Right ventricle myocardium superior (tissue), 1 donor: ENCODE measurements around the gene PRR12. TPM values are rescaled to one million over a fixed set of nuclear protein-coding genes. Genes with fewer than 3 reads are reported as not detected.

Experiments
- ATAC-seq: fragments of 200-7000 bp; cut with Tn5 transposase; one replicate; pipeline ENCODE4 v1.9.1; 2020; ENCODE audit warnings: mild to moderate bottlenecking; ENCODE audit not compliant: poor library complexity
- DNase-seq: peaks from one replicate; pipeline ENCODE4 v3.0.0-alpha.2; 2020
- intact Hi-C: fragments of 100-400 bp; cut with DNase I; formaldehyde crosslinking; loops from one replicate; pipeline ENCODE4 v1.11.2; 2022
- total RNA-seq: library from RNA; stranded (reverse); fragmentation: NEBNext Ultra II Directional; extraction: Animal tissue kit (Norgen Biotek cat#: 25700); gene quantifications from one replicate; pipeline ENCODE4 v1.2.1, GENCODE V29; 2021
- donor health status: DM: no; HTN: yes; CAD: no; lungs with severe emphysema.

Gene PRR12
- total RNA-seq, 1 donor from 2014 or later = 12.6 TPM

DNA sequence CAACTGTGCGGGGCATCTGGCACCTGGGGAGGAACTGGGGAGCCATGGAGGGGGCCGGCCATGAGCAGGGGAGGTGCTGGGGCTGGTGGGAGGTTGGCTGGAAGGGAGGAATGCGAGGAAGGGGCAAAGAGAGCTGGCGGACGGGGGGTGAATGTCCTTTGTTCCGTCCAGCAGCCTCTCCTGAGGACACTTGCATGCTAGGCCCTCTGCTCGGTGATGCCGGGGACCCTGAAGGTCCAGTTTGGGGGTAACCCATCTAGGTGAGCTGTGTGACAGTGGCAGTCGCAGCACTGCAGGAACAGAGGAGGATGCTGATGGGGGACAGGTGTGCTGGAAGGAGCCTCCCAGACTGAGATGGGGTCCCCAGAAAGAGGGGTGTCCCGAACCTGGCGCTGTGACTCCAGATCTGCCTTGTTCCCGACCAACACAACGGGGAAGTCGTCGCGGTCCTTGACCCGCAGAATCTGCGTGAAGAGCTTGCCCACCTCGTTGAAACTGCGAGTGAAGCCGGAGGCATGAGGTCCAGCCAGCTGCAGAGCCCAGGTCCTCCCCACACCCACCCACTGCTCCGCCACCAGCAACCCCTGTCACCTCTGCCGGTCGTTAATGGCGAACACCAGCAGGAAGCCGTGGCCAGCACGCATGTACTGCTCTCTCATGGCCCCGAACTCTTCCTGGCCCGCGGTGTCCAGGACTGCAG is 45.4 kb downstream of the PRR12 start:
- no peak for ATAC-seq
- DNase-seq = no peak
- intact Hi-C loops = no loop called here

DNA sequence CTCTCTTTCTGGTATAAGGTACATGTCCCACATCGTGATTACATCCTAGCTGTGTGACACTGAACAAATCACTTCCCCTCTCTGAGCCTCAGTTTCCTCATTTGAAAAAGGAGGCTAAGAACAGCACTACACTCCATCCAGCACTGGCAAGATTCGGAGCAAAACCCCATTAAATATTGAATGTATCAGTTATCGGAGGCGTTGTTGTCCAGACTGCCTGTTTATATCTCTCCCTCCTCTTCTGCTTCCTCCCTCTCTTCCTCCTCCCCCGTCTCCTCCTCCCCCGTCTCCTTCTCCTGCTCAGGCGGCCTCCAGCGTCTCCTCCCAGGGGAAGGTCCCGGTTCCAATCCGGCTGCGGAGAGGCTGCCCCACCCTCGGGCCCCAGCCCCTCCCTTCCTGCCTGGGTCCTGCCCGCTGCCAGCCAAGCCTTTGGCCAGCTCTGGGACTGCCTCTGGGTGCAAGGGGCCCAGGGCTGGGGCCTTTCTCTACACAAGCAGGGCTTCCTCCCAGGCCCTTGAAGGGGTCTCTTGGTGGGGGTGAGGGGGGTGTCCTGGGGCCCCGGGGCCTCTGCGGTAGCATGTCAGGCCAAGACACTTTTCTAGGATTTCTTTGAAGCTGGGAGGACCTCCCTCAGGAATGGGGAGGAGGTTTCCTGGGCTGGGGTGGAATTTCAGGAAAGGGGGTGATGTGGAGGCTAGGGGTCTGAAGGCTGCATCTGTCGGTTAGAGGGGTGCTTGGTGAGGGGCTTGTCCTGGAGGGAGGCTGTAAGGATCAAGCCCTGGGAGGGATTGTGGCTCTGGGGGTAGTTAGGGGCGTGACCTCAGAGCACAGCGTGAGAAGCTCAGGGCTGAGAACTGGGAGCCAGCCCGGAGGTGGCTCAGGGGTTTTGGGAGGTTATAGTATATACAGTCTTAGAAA is 47.1 kb downstream of the PRR12 start:
- DNase-seq (peak; percentile 94), ATAC-seq (peak; percentile 7)
- intact Hi-C loops = loop anchor here (2.0 kb wide), 1 partner anchor 45 kb away; no protein-coding TSS in a partner anchor

DNA sequence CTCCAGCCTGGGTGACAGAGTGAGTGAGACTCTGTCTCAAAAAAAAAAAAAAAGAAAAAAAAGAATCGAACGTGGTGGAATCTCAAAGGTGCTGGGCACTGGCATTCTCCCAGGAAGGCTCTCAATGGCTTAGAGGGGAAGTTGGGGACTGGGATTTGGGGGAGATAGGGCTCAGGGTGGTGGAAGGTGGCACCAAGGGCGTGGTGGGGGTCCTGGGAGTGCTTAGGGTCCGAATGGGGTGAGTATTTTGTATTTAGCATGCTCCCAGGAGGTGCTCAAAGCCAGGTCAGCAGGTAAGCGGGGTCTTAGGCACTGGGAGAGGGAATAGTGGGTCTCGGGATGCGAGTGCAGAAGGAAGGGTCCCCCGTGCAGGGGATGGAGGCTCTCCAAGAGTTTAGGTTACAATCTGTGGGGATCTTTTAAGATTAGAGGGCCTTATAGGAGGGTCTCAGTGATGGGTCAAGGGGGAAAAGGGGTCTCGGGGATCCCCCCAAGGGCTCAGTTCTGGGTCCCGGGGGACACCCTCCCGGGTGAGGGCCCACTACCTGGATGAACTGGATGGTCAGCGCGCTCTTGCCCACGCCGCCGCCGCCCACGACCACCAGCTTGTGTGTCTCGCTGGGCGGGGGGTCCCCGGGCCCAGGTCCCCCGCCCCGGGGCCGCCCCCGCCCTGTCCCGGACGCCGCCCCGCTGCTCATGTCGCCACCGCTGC is 48.6 kb downstream of the PRR12 start:
- ATAC-seq (no peak), DNase-seq (no peak)
- intact Hi-C loops = loop anchor here (2.0 kb wide), 1 partner anchor 47 kb away; no protein-coding TSS in a partner anchor

DNA sequence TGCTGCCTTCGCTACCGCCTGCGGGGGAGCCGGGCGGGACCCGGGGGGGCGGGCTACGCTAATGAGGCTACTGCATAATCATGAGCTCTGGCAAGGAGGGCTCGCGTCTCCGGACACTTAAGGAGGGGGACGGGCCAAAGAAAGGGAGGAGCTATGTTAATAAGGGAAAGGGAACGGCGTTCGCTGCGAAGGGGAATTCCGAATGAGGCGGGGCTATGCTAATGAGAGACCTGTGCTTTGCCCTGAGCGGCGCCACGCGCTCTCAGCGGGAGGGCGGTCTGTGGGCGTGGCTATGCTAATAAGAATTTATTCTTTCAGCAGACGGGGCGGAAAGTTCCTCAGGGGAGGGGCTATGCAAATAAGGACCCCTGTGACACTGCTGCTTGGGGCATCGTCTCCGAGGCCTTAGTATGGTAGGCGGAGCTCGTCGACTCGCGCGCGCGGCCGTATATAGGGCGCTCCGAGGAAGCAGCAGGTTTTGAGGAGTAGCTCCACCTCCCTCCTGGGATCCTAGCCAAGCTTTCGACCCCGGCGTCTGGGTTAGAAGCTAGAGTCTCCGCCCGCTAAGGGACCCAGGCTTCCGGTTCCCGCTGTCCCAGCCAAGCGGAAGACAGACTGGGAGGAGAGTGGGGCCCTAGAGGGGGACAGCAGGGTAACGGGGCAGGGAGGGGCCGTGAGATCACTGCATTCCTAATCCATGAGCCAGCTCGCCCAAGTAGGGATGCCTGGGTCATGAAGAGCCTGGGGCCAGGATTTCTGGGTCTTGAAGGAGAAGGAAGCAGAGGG is 49.3 kb downstream of the PRR12 start, which contains the start of gene RRAS:
RRAS (minus strand) TSS at position 31 of the 786 bp plus-strand sequence. CDS start 45 bp downstream, outside the sequence.
- ATAC-seq (peak; percentile 73), DNase-seq (peak; percentile 99)
- intact Hi-C loops = no loop called here

DNA sequence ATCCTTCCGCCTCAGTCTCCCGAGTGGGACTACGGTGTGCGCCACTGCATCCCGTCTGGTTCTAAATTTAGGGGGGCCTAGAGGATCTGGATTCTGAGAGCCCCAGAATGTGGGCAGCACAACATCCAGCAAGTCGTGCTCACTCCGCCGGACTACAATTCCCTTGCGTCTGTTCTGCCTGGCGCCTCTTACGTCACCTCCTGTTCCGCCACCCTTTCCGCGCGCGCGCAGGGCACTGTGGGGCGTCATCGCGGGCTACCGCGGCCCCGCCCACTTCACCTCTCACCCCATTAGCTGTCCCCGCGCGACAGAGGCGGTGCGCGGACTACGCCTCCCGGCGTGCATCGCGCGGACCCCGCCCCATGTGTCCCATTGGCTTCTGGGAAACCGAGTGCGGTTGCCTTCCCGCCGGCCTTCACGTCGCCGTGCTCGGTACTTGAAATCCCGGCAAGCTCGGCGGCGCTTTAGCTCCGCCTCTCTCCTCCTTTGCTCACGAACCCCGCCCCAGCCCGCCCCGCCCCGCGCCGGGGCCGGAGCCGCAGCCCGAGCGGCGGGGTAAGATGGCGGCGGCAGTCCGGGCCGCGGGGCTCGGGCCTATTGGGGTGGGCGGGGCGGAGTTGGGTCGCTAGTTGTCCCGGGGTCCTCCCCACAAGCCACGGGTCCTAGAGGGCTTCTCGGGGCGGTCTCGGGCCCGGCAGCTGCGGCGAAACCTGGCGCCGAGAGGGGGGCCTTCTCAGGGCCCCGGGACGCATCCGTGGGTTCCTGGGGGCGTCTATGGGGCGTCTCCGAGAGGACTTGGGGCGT is 50.9 kb downstream of the PRR12 start, which contains the start of gene SCAF1:
SCAF1 (plus strand) TSS at position 522 of the 804 bp plus-strand sequence. CDS start 2,818 bp downstream, outside the sequence.
- peak; percentile 82 for ATAC-seq
- DNase-seq = peak; percentile 100
- intact Hi-C loops = no loop called here

DNA sequence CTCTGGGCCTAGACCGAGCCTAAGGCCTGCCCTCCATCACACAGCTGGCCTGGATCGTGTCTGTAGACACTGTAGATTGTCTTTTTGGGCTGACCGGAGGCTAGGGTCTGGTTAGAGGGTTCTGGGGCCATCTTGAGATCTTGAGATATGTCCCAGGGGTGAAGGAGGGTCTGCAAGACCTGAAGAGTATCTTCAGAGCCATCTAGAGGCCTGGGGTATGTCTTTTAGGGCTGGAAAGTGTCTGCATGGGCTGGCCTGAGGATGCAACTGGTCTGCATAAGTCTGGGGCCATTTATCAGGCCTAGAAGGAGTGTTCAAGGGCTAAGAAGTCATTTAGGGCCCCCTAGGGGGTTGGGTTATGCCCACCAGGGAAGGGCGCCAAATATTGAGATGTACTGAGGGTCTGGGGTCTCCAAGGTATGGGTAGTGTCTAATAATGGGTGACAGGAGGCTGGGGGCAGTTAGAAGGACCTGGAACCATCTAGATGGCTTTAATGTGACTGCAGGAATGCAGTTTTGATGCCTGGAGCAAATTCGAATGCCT is 51.6 kb downstream of the PRR12 start:
- ATAC-seq (no peak), DNase-seq (no peak)
- intact Hi-C loops = no loop called here

DNA sequence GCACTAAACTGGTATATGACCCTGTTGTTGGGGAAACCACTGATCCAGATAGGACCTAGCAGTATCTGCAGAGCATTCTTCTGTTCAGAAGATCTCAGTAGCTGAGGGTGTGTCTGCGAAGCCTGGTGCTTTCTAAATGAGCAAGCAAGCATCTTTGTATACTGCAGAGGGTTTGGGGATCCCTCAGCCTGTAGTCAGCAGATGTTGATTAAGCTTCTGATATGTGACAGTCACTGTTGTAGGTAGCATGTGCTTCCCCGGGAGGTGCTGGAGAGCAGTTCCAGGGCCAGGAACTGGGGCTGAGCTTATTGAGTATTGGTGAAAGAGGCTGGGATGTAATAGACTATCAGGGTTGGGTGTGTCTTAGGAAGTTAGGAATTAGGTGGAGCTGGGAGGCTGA is 52.5 kb downstream of the PRR12 start:
- no peak for DNase-seq
- intact Hi-C loops = no loop called here

DNA sequence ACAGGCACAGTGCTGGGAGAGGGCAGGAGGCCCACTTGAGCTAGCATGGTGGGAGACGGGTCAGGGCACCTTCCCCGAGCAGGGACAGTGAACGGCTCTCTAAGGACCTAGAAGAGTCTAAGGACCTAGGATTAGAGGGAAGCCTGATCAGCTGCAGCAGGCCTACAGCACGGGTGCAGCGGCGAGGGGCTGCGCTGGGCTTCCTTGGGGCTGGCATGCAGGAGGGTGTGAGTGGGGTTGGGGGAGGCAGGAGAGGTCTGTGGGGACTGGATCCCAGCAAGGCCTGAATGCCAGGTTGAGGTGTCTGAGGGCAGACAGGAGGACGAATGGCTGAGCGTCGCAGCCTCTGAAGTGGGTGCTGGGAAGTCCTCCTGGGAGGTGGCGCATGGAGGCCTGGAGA is 54.6 kb downstream of the PRR12 start:
- ATAC-seq (no peak), DNase-seq (no peak)
- intact Hi-C loops = no loop called here

More for the DNA sequence above, 52.5 kb downstream of the PRR12 start:
- no peak for ATAC-seq

DNA sequence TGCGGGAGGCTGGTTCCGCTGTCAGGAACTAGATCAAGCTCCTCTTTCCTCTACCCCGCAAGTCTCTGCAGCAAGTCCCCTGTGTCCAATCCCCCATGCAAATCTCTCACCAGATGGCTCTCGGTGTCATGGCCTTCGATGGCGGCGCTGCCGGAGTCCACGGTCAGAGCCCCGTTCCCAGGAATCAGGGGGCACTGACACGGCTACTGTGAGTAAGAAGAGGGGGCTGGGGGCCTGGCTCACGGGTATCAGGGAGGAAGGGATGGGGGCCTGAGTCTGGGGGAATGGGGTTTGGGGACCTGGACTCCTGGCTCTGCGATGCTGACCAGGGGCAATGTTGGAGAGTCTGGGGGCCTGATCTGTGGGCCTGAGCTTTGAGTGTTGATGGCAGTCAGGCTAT is 55.0 kb downstream of the PRR12 start:
- intact Hi-C loops = no loop called here
- DNase-seq = no peak
- no peak for ATAC-seq

DNA sequence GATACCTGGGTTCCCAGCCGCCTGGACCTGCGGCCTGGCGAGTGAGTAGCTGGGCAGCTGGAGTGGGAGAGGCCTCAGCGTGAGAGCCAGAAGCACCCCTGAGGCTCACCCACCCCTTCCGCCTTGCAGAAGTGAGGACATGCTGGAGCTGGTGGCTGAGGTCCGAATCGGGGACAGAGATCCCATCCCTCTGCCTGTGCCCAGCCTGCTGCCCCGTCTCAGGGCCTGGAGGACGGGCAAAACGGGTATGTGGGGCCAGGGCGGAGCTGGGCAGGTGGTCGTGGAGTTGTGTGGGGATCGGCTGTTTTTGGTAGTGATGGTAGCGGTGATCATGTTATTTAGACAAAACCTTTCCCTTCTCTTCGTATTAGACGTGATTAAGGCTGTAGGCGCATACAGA is 55.6 kb downstream of the PRR12 start:
- DNase-seq = no peak
- no peak for ATAC-seq

DNA sequence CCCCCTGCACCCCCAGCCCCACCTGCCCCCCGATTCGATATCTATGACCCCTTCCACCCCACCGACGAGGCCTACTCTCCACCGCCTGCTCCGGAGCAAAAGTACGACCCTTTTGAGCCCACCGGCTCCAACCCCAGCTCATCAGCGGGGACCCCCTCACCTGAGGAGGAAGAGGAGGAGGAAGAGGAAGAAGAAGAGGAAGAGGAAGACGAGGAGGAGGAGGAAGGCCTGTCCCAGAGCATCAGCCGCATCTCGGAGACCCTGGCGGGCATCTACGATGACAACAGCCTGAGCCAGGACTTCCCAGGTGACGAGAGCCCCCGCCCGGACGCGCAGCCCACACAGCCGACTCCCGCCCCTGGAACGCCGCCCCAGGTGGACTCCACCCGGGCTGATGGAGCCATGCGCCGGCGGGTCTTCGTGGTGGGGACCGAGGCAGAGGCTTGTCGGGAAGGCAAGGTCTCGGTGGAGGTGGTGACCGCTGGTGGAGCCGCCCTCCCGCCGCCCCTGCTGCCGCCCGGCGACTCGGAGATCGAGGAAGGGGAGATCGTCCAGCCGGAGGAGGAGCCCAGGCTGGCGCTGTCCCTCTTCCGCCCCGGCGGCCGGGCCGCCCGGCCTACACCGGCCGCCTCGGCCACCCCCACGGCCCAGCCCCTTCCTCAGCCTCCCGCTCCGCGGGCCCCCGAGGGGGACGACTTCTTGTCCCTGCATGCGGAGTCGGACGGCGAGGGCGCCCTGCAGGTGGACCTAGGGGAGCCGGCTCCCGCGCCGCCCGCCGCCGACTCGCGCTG is 60.2 kb downstream of the PRR12 start:
- intact Hi-C loops = no loop called here
- DNase-seq = no peak
- ATAC-seq = no peak

More for the DNA sequence above, 55.6 kb downstream of the PRR12 start:
- intact Hi-C loops = no loop called here

DNA sequence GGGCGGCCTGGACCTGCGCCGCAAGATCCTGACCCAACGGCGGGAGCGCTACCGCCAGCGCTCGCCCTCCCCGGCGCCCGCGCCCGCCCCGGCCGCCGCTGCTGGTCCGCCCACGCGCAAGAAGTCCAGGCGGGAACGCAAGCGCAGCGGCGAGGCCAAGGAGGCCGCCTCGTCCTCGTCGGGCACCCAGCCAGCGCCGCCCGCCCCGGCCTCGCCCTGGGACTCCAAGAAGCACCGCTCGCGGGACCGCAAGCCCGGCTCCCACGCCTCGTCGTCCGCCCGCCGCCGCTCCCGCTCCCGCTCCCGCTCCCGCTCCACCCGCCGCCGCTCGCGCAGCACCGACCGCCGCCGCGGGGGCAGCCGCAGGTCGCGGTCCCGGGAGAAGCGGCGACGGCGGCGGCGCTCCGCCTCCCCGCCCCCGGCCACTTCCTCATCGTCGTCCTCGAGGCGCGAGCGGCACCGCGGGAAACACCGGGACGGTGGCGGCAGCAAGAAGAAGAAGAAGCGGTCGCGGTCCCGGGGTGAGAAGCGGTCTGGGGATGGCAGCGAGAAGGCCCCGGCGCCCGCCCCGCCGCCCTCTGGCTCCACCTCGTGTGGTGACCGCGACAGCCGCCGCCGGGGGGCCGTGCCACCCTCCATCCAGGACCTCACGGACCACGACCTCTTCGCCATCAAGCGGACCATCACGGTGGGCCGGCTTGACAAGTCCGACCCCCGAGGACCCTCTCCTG is 61.0 kb downstream of the PRR12 start:
- intact Hi-C loops = no loop called here
- no peak for ATAC-seq
- DNase-seq = no peak

DNA sequence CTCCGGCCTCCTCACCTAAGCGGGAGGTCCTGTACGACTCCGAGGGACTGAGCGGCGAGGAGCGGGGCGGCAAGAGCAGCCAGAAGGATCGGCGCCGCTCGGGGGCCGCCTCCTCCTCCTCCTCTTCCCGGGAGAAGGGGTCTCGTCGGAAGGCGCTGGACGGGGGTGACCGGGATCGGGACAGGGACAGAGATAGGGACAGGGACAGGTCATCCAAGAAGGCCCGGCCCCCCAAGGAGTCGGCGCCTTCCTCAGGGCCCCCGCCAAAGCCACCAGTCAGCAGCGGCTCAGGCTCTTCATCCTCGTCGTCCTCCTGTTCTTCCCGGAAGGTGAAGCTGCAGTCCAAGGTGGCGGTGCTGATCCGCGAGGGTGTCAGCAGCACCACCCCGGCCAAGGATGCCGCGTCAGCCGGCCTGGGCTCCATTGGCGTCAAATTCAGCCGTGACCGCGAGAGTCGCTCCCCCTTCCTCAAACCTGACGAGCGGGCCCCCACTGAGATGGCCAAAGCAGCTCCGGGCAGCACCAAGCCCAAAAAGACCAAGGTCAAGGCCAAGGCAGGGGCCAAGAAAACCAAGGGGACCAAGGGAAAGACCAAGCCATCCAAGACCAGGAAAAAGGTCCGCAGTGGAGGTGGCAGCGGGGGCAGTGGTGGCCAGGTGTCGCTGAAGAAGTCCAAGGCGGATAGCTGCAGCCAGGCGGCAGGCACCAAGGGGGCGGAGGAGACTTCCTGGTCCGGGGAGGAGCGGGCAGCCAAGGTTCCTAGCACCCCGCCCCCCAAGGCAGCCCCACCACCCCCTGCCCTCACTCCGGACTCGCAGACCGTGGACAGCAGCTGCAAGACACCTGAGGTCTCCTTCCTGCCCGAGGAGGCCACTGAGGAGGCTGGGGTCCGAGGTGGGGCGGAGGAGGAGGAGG is 61.8 kb downstream of the PRR12 start:
- intact Hi-C loops = no loop called here
- no peak for ATAC-seq
- DNase-seq = no peak

DNA sequence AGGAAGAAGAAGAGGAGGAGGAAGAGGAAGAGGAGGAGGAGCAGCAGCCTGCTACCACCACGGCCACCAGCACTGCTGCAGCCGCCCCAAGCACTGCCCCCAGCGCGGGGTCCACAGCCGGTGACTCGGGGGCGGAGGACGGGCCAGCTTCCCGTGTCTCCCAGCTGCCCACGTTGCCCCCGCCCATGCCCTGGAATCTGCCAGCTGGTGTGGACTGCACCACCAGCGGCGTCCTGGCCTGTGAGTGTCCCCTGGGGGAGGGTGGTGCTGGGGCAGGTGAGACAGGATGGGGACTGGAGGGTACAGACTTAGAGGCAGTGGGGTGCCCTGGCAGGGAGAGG is 62.5 kb downstream of the PRR12 start:
- ATAC-seq = no peak
- no peak for DNase-seq
- intact Hi-C loops = no loop called here

DNA sequence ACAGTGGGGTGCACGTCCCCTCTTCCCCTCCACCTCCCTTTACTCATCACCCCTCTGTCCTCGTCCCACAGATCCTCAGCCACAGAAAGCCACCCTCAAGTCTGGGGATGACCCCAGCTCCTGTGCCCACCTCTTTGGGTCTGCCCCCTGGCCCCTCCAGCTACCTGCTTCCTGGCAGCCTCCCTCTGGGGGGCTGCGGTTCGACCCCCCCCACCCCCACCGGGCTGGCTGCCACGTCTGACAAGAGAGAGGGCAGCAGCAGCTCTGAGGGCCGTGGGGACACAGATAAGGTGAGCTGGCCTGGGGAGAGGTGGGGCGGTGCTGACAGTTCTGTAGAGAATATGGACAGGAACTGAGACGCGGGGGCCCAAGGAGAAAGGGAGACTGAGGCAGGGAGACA is 63.6 kb downstream of the PRR12 start:
- DNase-seq = no peak
- intact Hi-C loops = no loop called here
- ATAC-seq = no peak
